ENCODE data around the gene BLOC1S4.

Gene BLOC1S4

DNA sequence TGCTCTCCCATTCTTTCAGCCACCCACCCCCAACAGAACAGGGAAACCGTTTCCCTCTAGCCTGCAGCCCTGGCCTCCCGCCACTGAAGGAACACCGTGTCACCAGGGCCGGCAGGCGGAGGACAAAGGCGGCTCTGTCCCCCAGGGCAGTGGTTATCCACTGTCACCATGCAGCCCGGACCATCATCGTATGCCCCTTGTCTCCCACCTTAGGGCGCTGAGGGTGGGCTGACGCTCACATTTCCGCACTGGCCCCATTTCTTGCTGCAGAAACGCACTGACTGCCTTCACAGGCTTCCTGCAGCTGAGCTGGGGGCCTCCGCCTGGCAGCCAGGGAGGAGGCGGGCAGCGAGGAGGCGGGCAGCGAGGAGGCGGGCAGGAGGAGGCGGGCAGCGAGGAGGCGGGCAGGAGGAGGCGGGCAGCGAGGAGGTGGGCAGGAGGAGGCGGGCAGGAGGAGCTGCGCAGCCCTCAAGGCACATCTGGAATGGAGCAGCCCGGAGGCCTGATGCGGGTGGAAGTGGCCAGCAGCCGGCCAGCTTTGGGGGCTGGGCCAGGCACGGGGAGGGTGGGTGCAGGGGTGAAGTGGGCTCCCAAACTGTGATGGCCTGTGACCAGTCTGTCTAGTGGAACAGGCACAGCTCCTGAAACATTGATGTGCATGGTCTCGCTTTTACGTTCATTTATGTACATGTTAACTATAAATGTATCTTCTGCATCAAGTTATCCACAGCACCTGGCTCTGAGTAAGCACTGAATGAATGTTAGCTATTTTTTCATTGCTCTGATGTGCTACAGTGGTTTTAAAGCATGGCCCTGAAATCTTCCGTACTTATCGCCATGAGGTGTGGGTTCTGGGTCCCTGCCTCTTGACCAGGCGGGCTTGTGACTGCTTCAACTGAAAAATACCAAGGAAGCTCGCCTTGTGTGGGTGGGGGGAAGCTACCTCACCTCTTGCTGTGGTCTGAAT, 46.0 kb downstream of the BLOC1S4 start:
- no peak for DNase-seq (ENCODE audit: low spot score)
- TF ChIP-seq, protein P1, sequence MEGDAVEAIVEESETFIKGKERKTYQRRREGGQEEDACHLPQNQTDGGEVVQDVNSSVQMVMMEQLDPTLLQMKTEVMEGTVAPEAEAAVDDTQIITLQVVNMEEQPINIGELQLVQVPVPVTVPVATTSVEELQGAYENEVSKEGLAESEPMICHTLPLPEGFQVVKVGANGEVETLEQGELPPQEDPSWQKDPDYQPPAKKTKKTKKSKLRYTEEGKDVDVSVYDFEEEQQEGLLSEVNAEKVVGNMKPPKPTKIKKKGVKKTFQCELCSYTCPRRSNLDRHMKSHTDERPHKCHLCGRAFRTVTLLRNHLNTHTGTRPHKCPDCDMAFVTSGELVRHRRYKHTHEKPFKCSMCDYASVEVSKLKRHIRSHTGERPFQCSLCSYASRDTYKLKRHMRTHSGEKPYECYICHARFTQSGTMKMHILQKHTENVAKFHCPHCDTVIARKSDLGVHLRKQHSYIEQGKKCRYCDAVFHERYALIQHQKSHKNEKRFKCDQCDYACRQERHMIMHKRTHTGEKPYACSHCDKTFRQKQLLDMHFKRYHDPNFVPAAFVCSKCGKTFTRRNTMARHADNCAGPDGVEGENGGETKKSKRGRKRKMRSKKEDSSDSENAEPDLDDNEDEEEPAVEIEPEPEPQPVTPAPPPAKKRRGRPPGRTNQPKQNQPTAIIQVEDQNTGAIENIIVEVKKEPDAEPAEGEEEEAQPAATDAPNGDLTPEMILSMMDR (IDR thresholded peaks at IDR 0.05; ENCODE audit: extremely low read depth, missing control alignments) = no peak

DNA sequence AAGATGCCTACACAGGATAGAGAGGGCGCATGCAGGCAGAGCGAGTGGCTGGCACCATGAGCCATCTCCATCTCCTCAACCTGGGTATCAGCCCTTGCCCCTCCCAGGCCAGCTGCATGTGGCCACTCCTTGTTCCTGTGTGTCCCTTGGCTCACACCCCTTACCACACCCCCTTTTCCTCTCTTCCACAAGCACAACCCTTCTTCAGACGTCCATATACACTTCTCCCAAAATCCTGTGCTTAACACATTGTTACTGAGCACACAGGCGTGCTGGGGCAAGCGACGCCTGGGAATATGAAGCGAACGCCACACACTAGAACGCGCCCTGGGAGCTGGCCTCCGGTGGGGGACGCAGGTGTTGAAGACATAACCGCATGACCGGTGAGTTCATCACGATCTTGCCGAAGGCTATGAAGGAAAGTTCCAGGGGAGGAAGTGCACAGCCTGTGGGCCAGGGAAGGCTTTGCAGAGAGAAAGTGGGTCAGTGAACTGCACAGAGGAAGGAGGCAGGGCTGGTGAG, 47.4 kb downstream of the BLOC1S4 start:
- TF ChIP-seq, protein P1 (IDR thresholded peaks at IDR 0.05; ENCODE audit: extremely low read depth, missing control alignments) = no peak
- DNase-seq (ENCODE audit: low spot score) = no peak

DNA sequence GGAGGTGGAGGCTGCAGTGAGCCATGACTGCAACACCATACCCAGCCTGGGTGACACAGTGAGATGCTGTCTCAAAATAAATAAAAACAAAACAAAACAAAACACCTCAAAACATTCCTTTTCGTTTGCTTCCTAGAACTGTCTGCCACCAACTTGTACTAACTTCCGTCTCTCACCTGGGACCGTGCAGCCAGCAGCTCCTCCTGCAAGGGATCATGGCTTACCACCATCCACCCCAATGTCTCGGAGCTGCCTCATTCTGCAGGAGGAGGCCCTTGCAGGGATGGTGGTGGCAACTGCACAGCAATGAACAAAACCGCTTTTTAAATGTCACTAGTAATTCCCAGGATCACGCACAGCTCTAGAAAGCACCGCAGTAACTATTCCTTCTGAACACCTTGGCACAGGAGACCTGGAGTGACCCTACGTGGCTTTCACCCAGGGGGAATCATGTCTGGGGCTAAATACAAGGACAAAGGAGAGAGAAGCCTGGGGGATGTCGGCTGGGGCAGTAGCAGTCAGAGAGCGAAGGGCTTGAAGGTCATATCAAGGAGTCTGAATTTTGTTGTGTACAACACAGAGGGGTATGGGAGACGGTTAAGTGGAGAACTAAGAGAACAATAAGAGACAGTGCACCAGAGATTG, 49.1 kb downstream of the BLOC1S4 start:
- TF ChIP-seq, protein P1 (IDR thresholded peaks at IDR 0.05; ENCODE audit: extremely low read depth, missing control alignments) = no peak

DNA sequence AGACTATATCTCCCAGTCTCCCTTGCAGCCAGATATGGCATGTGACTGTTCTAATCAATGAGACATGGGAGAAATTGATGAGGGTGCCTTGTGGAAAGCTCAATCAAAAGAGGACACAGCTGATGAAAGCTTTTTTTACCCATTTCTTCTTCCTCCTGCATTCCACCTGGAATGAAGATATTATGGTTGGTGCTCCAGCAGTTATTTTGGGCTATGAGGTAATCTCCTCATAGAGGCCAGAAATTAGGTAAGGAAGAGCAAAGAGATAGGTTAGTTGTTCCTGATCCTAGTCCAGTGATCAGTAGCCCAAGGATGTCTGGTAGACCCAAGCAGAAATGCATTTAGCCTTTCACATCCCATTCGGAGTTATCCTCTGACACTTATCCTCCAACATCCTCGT, 49.7 kb downstream of the BLOC1S4 start:
- TF ChIP-seq, protein P1 (IDR thresholded peaks at IDR 0.05; ENCODE audit: extremely low read depth, missing control alignments) = no peak
- no peak for DNase-seq (ENCODE audit: low spot score)

More for the DNA sequence above, 49.1 kb downstream of the BLOC1S4 start:
- DNase-seq (ENCODE audit: low spot score) = no peak

Data from GM20000 (cell line).